Measurements from ENCODE around the gene MAP2K3.

- TF ChIP-seq CTCF (IDR thresholded peaks at IDR 0.05), result no peak
- TF ChIP-seq POLR2A (IDR thresholded peaks at IDR 0.05), result no peak
Observed at GRCh38 chr17:21283482-21284318, 811 bp upstream of the MAP2K3 start.
